Astrocyte of the cerebellum (primary cell): ENCODE data around the gene TNFRSF11A.

Experiments
- DNase-seq: peaks from one replicate; pipeline ENCODE4 v3.0.0-alpha.2; 2011; ENCODE audit warnings: low read depth
- H3K4me3 ChIP-seq: 2 replicates; pipeline ENCODE4 v1.5.1; 2011; ENCODE audit warnings: mild to moderate bottlenecking, low read depth, low read length, moderate library complexity
- in situ Hi-C: cut with HindIII; loops from 2 replicates; pipeline ENCODE4 v1.10.0; 2017; ENCODE audit warnings: low sequenced_read_pairs
- TF ChIP-seq, protein P1 (sequence below): IDR thresholded peaks from 2 replicates; pipeline ENCODE4 v1.5.1; 2012; ENCODE audit warnings: low read length, low read depth, moderate library complexity, mild to moderate bottlenecking; ENCODE audit errors: missing control alignments

The TNFRSF11A gene

DNA sequence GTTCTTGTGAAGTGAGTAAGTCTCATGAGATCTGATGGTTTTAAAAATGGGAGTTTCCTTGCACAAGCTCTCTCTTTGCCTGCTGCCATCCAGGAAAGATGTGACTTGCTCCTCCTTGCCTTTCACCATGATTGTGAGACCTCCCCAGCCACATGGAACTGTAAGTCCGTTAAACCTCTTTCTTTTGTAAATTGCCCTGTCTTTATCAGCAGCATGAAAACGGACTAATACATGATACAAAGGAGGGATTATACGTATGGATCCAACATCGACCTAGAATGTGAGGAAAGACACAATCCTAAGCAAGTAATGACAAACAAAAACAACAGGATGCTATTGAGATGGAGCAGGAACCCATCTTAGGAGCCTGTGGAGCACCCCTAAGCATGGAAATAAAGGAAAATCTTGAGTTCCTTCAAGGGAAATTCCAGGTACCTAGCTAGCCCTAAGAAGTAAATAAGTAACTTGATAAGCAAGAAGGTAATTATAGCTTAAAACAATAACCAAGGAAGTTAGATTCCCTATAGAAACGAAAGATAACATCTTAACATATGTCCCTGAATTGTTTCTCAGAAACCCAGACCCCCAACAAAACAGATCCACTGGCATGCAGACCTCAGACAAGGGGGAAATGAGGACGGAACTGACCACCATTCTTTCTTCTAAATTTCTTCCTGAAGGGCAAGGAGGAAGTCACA, 1.5 kb upstream of the TNFRSF11A start:
- TF ChIP-seq, protein P1, sequence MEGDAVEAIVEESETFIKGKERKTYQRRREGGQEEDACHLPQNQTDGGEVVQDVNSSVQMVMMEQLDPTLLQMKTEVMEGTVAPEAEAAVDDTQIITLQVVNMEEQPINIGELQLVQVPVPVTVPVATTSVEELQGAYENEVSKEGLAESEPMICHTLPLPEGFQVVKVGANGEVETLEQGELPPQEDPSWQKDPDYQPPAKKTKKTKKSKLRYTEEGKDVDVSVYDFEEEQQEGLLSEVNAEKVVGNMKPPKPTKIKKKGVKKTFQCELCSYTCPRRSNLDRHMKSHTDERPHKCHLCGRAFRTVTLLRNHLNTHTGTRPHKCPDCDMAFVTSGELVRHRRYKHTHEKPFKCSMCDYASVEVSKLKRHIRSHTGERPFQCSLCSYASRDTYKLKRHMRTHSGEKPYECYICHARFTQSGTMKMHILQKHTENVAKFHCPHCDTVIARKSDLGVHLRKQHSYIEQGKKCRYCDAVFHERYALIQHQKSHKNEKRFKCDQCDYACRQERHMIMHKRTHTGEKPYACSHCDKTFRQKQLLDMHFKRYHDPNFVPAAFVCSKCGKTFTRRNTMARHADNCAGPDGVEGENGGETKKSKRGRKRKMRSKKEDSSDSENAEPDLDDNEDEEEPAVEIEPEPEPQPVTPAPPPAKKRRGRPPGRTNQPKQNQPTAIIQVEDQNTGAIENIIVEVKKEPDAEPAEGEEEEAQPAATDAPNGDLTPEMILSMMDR, result no peak
- H3K4me3 ChIP-seq, result no peak overlapping the region
- DNase-seq, result no peak
- in situ Hi-C loops, result no loop called here

DNA sequence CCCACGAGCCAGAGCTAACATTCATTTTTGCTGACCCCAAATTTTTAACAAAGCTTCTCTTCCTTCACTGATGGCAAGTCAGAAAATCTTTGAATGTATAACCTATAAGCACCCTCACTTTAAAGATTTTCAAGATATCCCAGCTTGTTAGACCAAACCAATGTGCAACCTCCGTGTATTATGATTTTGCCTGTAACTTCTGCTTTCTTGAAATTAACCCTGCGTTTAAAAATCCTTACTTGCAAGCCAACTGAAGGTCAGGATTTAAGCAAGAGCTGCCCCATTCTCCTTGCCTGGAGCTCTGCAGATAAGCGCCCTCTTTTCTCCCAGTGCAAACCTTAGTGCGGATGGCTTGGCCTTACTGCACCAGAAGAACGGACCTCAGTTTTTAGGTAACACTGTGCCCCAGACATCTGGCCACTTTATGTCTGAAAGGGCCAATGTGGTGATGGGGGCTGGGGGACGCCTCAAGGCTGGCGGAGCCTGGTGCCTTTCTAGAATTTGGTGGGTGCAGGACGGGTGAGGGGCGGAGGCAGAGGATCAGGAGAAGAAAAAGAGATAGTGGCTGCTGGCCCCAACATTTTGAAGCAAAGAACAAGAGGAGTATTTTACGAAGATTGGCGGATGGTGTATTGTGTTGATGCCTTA, 805 bp upstream of the TNFRSF11A start:
- in situ Hi-C loops, result no loop called here
- no peak overlapping the region for H3K4me3 ChIP-seq
- TF ChIP-seq, protein P1, result no peak
- DNase-seq, result no peak

DNA sequence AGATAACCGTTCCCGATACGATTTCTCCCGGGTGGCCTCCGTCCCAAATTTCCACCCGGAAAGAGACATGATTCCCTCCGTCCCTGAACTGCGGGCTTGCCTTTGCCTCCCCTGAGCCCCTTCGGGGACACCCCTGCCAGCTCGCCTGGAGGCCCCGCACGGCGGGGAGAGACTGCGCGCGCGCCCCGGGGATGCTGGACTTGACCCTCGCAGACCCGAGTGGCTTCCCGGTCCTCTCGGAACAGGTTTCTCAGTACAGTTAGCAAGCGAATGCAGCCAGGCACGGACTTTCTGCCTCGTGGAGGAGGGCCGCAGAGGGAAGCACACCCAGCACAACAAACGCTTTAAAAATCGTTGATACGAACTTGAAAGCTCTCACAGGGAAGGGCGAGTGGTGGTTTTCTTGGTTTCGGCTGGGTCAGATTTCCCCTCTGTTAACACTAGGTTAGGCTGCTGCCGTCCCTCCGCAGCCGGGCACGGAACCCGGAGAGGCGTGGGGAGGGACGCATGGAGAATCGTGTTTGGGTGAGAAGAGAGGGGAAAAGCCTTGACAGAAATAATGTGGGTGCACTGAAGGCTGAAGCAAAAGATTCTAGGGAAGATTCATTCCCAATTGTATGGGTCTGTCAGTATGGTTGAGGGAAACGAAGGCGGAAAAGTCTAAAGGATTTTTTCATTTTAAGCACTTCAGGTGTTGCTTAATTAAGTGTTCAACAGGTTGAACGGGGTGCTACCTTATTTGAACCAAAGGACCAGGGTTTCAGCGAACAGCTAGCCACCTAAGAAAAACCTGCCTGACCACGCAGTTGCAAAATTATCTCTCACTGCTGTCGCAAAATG, 916 bp downstream of the TNFRSF11A start:
- H3K4me3 ChIP-seq, result peak overlapping the region; percentile 45
- TF ChIP-seq, protein P1, result no peak
- in situ Hi-C loops, result no loop called here
- no peak for DNase-seq

DNA sequence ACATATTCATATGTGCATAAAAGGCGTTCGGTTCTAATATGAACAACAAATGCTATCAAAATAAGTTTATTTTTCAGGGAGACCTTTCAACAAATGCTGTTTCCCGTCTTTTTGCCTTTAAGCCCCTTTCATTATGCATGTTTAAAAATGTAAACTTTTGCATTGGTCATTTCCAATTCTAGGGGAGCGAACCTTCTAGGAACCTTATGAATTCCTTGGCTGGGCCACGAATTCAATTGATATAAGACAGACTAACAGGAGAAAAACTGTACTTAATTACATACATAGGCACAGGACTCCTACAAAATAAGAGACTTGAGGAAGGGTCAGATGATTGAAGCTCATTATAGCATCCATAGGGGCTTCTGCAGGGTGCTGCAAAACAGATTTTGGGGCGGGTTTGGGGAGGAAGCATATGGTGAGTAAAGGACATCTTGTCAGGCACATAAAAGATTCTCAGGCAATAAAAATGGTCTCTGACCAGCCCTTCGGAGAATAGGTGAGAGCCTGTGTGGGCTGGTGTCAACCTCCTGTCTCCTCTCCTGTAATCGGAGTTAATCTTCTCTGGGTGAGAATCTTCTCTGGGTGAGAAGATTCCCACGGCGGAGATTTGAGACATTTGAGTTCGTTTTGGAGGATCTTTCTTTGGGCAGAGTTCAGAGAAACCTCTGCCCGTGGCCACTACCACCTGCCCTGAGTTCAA, 1.7 kb downstream of the TNFRSF11A start:
- TF ChIP-seq, protein P1, result no peak
- in situ Hi-C loops, result no loop called here
- no peak for DNase-seq
- H3K4me3 ChIP-seq, result no peak overlapping the region

DNA sequence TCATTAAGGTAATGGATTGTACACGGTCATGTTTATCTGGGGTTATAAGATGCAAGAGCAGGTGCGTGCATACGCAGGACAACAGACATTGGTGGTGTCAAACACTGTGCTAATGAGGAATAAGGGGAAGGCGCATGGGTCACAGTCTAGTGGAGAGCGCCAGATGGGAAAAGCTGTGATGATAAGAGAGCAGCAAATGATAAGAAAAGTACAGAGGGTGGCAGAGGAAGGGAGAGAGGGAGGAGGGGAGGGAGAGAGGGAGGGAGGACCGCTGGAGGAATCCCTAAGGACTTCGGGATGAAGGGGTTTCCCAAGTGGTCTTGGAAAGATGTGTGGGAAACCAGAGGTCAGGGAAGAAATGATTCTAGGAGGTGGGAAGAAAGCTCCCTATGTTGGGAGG, 2.9 kb downstream of the TNFRSF11A start:
- in situ Hi-C loops, result no loop called here
- no peak for DNase-seq

More for the DNA sequence above, 2.9 kb downstream of the TNFRSF11A start:
- H3K4me3 ChIP-seq, result no peak overlapping the region
- TF ChIP-seq, protein P1, result no peak
